Islet of Langerhans (tissue), 1 donor: ENCODE data around the gene G0S2.

Experiments used
- FAIRE-seq: peaks from one replicate; lab custom pipeline; 2011; peaks lifted over from hg19 to GRCh38; lab: Jason Lieb, UNC

The G0S2 gene, protein sequence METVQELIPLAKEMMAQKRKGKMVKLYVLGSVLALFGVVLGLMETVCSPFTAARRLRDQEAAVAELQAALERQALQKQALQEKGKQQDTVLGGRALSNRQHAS

GRCh38 chr1:209674957-209675564 lies at the start of gene G0S2:
G0S2 (plus strand) TSS chr1:209675412; CDS start chr1:209675685, 273 bp downstream.
- no peak for FAIRE-seq

DNA sequence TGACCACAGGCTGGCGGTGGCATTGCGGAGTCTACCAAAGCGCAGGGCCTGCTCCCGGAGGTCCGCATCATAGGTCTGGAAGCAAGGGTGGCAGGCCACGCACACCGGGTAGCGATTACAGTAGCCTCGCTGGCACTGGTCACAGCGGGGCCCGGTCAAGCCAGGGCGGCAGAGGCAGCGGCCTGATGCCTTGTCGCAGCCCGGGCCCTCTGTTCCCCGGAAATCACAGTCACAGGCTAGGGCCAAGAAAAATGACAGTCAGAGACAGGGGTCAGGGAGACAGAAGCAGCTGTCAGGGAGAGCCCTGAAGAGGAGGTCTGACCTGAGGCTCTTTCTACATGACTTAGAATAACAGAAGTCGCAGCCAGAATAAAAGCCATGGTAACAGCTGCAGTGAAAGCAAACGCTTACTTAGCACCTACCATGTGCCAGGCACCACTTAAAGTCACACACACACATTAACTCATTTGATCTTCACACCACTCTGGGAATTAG lies 49.4 kb upstream of the G0S2 start:
- no peak for FAIRE-seq

DNA sequence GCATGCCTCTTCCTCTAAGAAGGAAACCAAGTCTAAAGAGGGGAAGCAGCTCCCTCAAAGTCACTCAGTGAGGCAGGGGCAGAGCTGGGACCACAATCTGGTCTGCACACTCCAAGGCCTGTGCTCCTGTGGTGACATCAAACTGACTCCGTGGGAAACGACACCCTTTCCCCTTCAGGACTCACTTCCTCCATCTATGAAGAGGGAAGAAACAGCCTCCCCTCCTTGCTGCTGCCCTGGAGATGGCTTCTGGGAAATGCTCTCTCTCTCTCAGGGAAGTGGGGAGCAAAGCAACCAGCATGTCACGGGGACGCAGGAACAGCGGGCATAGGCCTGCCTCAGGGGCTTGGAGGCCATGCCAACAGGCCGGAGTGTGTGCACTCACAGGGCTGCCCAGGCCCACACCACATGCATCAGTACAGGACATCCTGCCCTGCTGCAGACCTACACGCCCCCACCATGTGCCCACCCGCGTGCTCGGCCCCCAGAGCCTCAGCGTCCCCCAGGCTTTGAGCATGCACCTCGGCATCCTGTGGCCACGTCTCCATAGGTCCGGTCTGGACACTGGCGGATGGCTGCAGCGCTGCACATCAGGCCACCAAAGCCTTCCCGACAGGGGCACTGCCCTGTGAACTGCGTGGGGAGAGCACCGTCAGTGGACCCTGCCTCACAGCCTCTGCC lies 48.7 kb upstream of the G0S2 start:
- no peak for FAIRE-seq

DNA sequence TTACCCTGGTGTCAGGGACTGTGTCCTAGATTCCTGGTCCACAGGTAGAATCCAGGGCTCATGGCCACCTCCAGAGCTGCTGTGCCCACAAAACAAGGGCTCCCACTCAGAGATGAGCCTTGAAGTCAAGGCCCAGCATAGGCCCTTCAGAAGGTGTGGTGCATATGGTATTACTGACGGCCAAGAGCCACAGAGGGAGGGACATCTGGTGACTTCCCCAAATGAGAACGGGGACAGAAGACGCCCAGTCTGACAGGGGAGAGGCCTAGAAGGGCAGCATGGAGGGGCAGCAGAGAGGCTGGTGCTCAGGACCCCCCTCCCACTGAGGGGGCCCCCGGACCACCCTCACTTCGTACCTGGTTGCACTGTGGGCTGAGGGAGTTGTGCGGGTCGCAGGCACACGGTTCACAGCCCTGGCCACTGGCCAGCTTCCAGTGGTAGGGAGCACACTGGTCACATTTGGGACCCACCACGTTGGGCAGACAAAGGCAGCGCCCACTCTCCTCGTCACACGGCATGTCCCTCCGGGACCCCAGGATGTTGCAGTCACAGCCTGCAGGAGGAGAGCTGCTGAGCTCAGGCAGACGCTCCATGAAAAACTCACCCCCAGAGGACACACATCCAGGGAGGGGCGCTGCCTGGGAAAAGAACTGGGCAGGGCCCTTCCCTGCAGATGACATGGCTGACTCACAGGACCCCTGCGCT lies 48.0 kb upstream of the G0S2 start:
- no peak for FAIRE-seq

GRCh38 chr1:209627732-209628196 lies 47.4 kb upstream of the G0S2 start:
- no peak for FAIRE-seq

DNA sequence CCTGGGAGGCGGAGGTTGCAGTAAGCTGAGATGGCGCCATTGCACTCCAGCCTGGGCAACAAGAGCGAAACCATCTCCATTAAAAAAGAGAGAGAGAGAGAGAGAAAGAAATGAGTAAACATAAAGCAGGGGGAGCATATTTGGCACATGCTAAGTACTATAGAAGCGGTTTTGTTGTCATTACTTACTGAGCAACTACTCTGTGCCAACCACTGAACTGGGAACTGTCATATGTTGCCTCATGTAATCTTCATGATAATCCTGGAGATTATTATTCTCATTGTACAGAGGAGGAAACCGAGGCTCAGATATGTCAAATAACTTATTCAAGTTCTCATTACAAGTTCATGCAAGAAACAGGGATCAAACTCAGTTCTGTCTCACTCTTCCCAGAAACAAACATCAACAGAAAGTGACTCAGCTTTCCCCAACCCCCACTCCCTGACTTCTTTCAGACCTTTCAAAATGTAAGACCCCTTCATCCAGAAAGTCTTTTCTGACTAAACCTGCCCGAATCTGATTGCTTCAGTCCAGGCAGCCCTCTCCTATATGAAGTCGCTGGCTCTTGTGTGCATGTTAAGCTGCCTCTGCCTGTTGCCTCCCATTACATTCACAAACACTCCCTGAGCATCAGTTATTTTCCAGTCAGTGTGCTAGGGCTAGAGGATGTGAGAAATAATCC lies 46.5 kb upstream of the G0S2 start:
- no peak for FAIRE-seq

DNA sequence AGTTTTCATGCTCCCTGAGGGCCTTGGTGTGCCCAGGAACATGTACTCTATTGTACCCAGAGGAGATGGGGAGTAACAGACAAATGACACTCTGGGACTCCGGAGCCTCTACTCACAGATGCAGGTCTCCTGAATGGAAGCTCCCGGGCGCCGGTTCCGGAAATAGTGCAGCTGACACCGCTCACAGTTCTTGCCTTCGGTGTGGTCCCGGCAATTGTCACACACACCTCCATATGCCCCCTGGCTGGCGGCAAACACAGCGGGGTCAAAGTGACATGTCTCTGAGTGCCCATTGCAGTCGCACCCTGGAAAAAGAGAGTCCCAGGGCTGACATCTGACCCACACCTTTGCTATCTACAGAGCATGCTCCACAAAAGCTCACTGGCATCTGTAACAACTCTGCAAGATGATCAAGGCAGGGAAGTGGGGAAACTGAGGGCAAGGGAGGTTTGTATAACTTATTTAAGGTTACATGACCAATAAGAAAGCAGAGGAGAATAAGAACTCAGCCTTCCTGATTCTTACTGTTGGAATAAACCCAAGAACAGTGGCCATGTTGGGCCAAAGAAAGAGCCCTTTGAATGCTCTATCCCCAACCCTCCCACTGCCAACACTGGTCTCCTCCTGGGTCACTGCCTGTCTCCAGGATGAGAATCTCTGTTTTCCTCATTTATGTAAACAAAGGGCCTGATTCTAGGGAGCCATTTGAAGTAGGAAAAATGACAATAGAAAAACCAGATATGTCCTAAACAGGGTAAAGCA lies 45.4 kb upstream of the G0S2 start:
- FAIRE-seq = no peak

GRCh38 chr1:209630383-209631225 lies 44.6 kb upstream of the G0S2 start:
- FAIRE-seq = no peak

DNA sequence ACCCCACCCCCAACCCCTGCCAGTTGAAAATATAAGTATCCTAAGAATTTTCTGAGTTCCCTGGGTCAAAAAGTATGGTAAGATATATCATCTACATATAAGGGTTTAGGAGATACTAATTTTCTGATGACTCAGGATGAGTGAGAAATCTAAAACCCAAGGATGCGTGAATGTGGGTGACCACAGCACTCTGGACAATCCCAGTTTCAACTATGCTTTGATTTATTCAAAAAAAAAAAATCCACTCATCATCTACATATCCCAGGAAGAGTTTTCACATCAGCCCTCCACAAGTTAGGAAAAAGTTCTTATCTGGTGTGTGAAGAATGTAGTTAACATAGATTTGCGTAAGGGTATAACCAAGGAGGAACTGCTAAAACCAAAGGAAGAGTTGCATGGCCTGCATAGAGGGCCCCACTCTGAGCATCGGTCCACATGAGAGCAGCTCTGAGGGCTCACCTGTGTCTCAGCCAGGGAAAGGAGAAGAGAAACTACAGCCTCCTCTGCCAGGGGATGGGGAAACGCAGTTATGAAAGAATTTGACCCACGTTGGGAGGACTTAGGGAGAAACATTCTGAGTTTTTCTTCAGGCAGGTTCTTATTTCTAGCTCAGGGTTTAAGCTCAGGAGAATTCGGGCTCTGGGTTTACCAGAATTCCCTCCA lies 41.7 kb upstream of the G0S2 start:
- no peak for FAIRE-seq

GRCh38 chr1:209634005-209634737 lies 41.0 kb upstream of the G0S2 start:
- FAIRE-seq = no peak

GRCh38 chr1:209635850-209636249 lies 39.4 kb upstream of the G0S2 start:
- no peak for FAIRE-seq

DNA sequence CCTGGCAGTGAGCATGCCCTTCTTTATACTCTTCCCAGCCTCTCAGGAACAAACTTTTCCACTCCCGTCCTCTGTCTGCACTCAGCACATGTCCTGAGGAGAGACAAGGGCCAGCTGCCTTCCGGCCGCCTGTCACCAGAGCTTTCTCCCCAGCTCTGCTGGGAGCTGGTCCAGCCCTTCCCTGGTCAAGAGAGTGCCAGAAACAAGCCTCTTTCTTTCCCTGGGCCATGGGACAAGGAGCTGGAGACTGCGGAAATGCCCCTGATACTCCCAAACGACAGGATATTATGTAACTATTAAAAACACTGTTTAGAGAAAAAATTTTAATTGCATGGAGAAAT lies 33.4 kb upstream of the G0S2 start:
- no peak for FAIRE-seq

- FAIRE-seq = no peak
Observed at GRCh38 chr1:209642816-209643215, 32.4 kb upstream of the G0S2 start.

GRCh38 chr1:209643285-209644020 lies 31.8 kb upstream of the G0S2 start:
- no peak for FAIRE-seq

DNA sequence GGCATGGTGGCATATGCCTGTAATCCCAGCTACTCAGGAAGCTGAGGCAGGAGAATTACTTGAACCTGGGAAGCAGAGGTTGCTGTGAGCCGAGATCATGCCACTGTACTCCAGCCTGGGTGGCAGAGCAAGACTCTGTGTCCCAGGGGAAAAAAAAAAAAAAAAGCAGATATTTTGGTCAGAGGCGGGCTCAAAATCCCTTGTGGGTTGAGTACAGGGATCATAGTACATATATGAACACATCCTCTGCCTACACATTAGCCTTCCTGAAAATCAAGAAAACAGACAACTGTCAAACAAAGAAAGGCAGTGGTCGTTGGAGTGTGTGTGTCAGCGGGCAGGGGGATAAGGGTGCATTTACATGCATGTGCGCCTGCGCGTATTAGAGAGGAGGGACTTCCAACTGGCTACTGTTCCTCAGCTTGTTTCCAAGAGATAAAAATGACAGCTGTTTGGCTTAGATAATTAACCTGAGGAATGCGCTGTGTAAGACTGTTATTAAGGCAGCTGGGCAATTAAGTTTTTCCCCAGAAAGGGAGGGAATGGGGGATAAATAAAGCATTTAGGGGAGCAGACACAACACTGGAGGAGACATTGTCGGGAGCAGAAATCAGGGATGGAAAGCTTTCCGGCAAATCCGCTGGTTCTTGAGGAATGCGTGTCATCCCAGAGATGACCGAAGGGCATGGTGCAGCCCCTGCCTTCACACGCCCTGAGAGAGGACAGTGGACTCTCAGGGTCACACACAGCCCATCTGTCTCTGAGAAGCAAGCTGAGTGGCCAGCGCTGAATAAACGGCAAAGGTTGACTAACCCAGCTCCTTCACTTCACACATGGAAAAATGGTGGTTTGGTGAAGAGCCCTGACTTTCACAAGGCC lies 29.4 kb upstream of the G0S2 start:
- no peak for FAIRE-seq

DNA sequence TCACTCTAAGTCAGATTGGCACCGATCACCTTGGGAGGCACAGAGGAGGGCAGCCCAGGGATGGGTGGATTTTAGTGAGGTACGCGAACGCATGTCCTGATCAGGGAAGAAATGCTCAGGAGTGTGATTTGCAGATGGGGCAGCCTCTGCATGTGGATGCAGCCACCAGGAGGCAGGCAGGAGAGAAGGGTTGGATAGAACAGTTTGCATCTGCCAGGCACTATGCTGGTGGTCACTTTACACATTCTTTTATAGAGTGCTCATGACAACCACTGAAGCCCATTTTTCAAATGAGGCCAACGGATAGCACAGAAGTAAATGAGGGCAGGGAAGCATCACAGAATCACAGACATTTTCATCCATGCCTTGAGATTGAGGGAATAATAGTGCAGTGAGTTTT lies 28.7 kb upstream of the G0S2 start:
- FAIRE-seq = no peak

GRCh38 chr1:209647156-209647555 lies 28.1 kb upstream of the G0S2 start:
- FAIRE-seq = no peak

DNA sequence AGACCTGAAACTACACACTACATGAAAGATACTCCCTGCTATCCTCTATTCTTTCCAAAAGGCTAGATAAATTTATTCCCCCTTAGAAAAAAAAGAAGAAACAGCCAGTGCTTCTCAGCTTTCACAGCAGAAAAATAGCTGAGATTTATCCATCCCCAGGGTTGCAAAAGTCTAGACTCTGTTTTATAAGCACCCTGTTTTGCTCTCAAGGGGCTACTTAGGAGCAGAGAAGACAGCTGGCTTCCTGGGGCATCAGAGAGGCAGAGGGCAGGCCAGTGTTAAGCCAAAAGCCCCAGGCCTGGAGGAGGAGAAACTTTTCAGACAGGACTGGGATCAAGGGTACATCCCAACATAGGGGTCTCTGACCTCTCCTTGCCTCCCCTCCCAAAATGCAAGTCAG lies 26.9 kb upstream of the G0S2 start:
- FAIRE-seq = no peak
